ENCODE results near the gene SLC38A4. TPM values are rescaled to one million over a fixed set of nuclear protein-coding genes. Genes with fewer than 3 reads are reported as not detected.

SLC38A4 gene
- total and polyA plus RNA-seq, 2 donors (not counting 1 experiment from before 2014, with no cell fraction given) = 5.5 to 6.1 TPM

DNA sequence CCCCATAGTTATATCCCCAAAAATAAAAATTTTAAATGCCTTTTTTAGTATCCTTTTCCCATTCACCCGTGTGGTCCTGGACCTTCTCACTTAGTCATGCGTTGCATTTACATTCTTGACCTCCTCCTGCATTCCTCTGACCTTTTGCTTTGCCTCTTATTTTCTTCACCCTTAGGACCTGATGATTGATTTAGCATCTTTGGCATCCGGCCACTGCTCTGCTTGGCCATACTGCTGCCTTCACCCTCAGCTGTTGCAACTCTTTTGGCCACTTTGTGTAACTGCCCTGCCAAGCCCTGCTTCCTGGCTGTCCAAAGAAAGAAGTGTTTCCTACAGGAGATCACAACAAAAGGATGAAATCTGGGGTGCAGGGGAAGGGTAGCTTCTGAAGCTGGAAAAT lies 48.8 kb upstream of the SLC38A4 start:
- no peak overlapping the region for H3K4me2 ChIP-seq (ENCODE audit: extremely low read depth, insufficient read depth, low read length)
- no peaks in the 10 kb centered on the region for H3K9me3 ChIP-seq (ENCODE audit: control insufficient read depth, insufficient read depth, low read depth, low read length)
- TF ChIP-seq, protein P1, sequence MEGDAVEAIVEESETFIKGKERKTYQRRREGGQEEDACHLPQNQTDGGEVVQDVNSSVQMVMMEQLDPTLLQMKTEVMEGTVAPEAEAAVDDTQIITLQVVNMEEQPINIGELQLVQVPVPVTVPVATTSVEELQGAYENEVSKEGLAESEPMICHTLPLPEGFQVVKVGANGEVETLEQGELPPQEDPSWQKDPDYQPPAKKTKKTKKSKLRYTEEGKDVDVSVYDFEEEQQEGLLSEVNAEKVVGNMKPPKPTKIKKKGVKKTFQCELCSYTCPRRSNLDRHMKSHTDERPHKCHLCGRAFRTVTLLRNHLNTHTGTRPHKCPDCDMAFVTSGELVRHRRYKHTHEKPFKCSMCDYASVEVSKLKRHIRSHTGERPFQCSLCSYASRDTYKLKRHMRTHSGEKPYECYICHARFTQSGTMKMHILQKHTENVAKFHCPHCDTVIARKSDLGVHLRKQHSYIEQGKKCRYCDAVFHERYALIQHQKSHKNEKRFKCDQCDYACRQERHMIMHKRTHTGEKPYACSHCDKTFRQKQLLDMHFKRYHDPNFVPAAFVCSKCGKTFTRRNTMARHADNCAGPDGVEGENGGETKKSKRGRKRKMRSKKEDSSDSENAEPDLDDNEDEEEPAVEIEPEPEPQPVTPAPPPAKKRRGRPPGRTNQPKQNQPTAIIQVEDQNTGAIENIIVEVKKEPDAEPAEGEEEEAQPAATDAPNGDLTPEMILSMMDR (conservative IDR thresholded peaks at IDR 0.05 in 1 of 2, IDR thresholded peaks at IDR 0.05 in 1 of 2; ENCODE audit: low read depth in 1 of 2, low read length in 2 of 2) = no peak
- no peak for TF ChIP-seq EZH2 (IDR thresholded peaks at IDR 0.05; ENCODE audit: low read length, missing control alignments)
- no peak overlapping the region for H2AFZ ChIP-seq (ENCODE audit: low read length)
- H3K79me2 ChIP-seq (ENCODE audit: control insufficient read depth, insufficient read depth, low read length) = no peaks in the 10 kb centered on the region
- no peak overlapping the region for H3K4me3 ChIP-seq (replicated peaks in 1 of 4; ENCODE audit: control extremely low read depth in 1 of 4, insufficient read depth in 1 of 4, low read depth in 3 of 4, low read length in 4 of 4)
- no peaks in the 10 kb centered on the region for H3K36me3 ChIP-seq (ENCODE audit: control insufficient read depth, insufficient read depth, low read length)
- H3K27me3 ChIP-seq (ENCODE audit: control insufficient read depth, insufficient read depth, low read length) = no peaks in the 10 kb centered on the region
- peak; percentile 5 to 94 for DNase-seq (ENCODE audit: low read depth in 2 of 2)
- no peak overlapping the region for H3K27ac ChIP-seq (ENCODE audit: insufficient read depth, low read length)
- no peaks in the 10 kb centered on the region for H4K20me1 ChIP-seq (ENCODE audit: control insufficient read depth, extremely low read depth, insufficient read depth, low read length)
- H3K9ac ChIP-seq (ENCODE audit: insufficient read depth, low read length) = no peak overlapping the region
- no peaks in the 10 kb centered on the region for H3K4me1 ChIP-seq (ENCODE audit: control insufficient read depth, extremely low read depth, insufficient read depth, low read length)

DNA sequence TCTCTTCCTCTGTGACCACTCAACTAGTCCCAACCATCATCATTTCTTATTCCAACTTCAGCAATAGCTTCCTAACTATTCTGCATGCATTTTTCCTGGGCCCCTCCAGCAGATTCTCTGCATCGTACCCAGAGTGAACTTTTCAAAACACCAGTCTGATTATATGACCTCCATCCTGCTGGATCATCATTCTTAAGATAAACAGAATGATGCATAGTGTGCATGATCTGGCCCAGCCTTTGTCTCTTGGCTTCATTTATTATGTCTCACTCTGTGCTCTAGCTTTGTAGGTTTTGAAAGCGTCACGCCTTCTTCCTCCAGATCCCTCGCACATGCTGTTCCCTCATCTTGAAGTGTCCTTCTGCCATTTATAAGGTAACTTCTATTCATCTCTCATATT lies 46.3 kb upstream of the SLC38A4 start:
- Histone ChIP-seq H3K79me2 (ENCODE audit: control insufficient read depth, insufficient read depth, low read length) (no peaks in the 10 kb centered on the region), H3K4me1 (ENCODE audit: control insufficient read depth, extremely low read depth, insufficient read depth, low read length) (no peaks in the 10 kb centered on the region), H3K4me3 (replicated peaks in 1 of 4; ENCODE audit: control extremely low read depth in 1 of 4, insufficient read depth in 1 of 4, low read depth in 3 of 4, low read length in 4 of 4) (no peak overlapping the region), H3K27me3 (ENCODE audit: control insufficient read depth, insufficient read depth, low read length) (no peaks in the 10 kb centered on the region), H3K9ac (ENCODE audit: insufficient read depth, low read length) (no peak overlapping the region), H3K9me3 (ENCODE audit: control insufficient read depth, insufficient read depth, low read depth, low read length) (no peaks in the 10 kb centered on the region), H3K4me2 (ENCODE audit: extremely low read depth, insufficient read depth, low read length) (no peak overlapping the region), H3K27ac (ENCODE audit: insufficient read depth, low read length) (no peak overlapping the region), H4K20me1 (ENCODE audit: control insufficient read depth, extremely low read depth, insufficient read depth, low read length) (no peaks in the 10 kb centered on the region), H2AFZ (ENCODE audit: low read length) (no peak overlapping the region), H3K36me3 (ENCODE audit: control insufficient read depth, insufficient read depth, low read length) (no peaks in the 10 kb centered on the region)
- TF ChIP-seq, protein P1 (conservative IDR thresholded peaks at IDR 0.05 in 1 of 2, IDR thresholded peaks at IDR 0.05 in 1 of 2; ENCODE audit: low read depth in 1 of 2, low read length in 2 of 2) = no peak
- no peak for TF ChIP-seq EZH2 (IDR thresholded peaks at IDR 0.05; ENCODE audit: low read length, missing control alignments)
- peak in 1 of 2 donors; percentile 52 for DNase-seq (ENCODE audit: low read depth in 2 of 2)

DNA sequence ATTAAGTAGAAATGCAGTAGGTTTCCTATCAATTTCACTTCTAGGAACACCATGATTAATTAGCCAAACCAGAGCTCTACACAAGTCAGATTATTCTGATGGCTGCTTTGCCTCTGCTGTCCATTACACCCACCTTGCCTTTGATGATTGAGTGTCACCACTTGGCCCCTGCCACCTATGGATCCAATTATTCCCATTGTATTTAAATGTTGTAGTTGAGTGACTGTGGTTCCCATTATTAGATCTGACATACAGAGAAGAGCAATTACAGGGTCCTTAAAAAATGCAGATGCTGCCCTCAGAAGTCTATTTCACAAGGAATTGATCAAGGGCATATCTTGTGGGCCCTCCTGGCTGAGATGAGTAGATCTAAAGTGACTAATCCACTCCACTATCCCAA lies 39.5 kb upstream of the SLC38A4 start:
- TF ChIP-seq EZH2 (IDR thresholded peaks at IDR 0.05; ENCODE audit: low read length, missing control alignments) = no peak
- TF ChIP-seq, protein P1 (conservative IDR thresholded peaks at IDR 0.05 in 1 of 2, IDR thresholded peaks at IDR 0.05 in 1 of 2; ENCODE audit: low read depth in 1 of 2, low read length in 2 of 2) = no peak
- H3K4me2 ChIP-seq (ENCODE audit: extremely low read depth, insufficient read depth, low read length) = no peak overlapping the region
- H3K4me3 ChIP-seq (replicated peaks in 1 of 4; ENCODE audit: control extremely low read depth in 1 of 4, insufficient read depth in 1 of 4, low read depth in 3 of 4, low read length in 4 of 4) = no peak overlapping the region
- no peak overlapping the region for H2AFZ ChIP-seq (ENCODE audit: low read length)
- H3K79me2 ChIP-seq (ENCODE audit: control insufficient read depth, insufficient read depth, low read length) = no peaks in the 10 kb centered on the region
- H3K9ac ChIP-seq (ENCODE audit: insufficient read depth, low read length) = no peak overlapping the region
- no peaks in the 10 kb centered on the region for H3K9me3 ChIP-seq (ENCODE audit: control insufficient read depth, insufficient read depth, low read depth, low read length)
- no peak for DNase-seq (ENCODE audit: low read depth in 2 of 2)
- no peaks in the 10 kb centered on the region for H4K20me1 ChIP-seq (ENCODE audit: control insufficient read depth, extremely low read depth, insufficient read depth, low read length)
- H3K27me3 ChIP-seq (ENCODE audit: control insufficient read depth, insufficient read depth, low read length) = no peaks in the 10 kb centered on the region
- H3K27ac ChIP-seq (ENCODE audit: insufficient read depth, low read length) = no peak overlapping the region
- H3K36me3 ChIP-seq (ENCODE audit: control insufficient read depth, insufficient read depth, low read length) = no peaks in the 10 kb centered on the region
- H3K4me1 ChIP-seq (ENCODE audit: control insufficient read depth, extremely low read depth, insufficient read depth, low read length) = no peaks in the 10 kb centered on the region
